H1 (cell line): ENCODE measurements around the gene PCED1B. TPM values are rescaled to one million over a fixed set of nuclear protein-coding genes. Genes with fewer than 3 reads are reported as not detected.

ENCODE experiments used
- CTCF ChIA-PET: fragments of 300-600 bp; sonication (Branson Sonifier 250); formaldehyde crosslinking; loops from one replicate; lab custom pipeline; 2021; ENCODE audit not compliant: partially characterized antibody; lab: Charles Lee
- POLR2A ChIA-PET: fragments of 300-600 bp; sonication (Branson Sonifier 250); formaldehyde crosslinking; loops from one replicate; lab custom pipeline; 2021; ENCODE audit warnings: inconsistent platforms; ENCODE audit not compliant: partially characterized antibody; lab: Charles Lee
- DNase-seq, 2 experiments: peaks; one replicate each; pipeline versions ENCODE4 v3.0.0 to v3.0.0-alpha.2; 2010 to 2022; ENCODE audit warnings: low spot score in 2 of 2, low read depth in 1 of 2, mixed read lengths in 1 of 2
- FAIRE-seq: peaks from 2 replicates; lab custom pipeline; 2011; peaks lifted over from hg19 to GRCh38; lab: Jason Lieb, UNC
- H2AFZ ChIP-seq: 2 replicates; pipeline ENCODE4 v1.8.1; 2012; ENCODE audit warnings: low read length, inconsistent platforms
- H2AK5ac ChIP-seq: 2 replicates; pipeline ENCODE4 v1.6.1; 2013; ENCODE audit warnings: low read depth, low read length
- H2BK120ac ChIP-seq: replicated peaks from 2 replicates; pipeline ENCODE3; 2013; ENCODE audit warnings: low read depth, low read length, inconsistent platforms
- H2BK12ac ChIP-seq: 2 replicates; pipeline ENCODE4 v1.6.1; 2013; ENCODE audit warnings: low read depth, low read length
- H2BK15ac ChIP-seq: 2 replicates; pipeline ENCODE4 v1.6.1; 2013; ENCODE audit warnings: low read length
- H2BK20ac ChIP-seq: 2 replicates; pipeline ENCODE4 v1.6.1; 2013; ENCODE audit warnings: low read length
- H2BK5ac ChIP-seq: 2 replicates; pipeline ENCODE4 v1.6.1; 2013; ENCODE audit warnings: low read depth, low read length
- H3K14ac ChIP-seq: 2 replicates; pipeline ENCODE4 v1.6.1; 2013; ENCODE audit warnings: inconsistent platforms; ENCODE audit not compliant: insufficient read length
- H3K18ac ChIP-seq: 2 replicates; pipeline ENCODE4 v1.6.1; 2013; ENCODE audit warnings: low read length; ENCODE audit errors: extremely low read depth
- H3K23ac ChIP-seq: 2 replicates; pipeline ENCODE4 v1.6.1; 2013; ENCODE audit warnings: inconsistent platforms; ENCODE audit not compliant: insufficient read length
- H3K23me2 ChIP-seq: 2 replicates; pipeline ENCODE4 v1.6.1; 2013; ENCODE audit warnings: low read depth, low read length
- H3K27ac ChIP-seq: 2 replicates; pipeline ENCODE4 v1.6.1; 2011; ENCODE audit warnings: low read depth, low read length, inconsistent platforms
- H3K27me3 ChIP-seq, 4 experiments: replicated peaks in 1 of 4; 1 replicate in 1 of 4; 2 replicates in 3 of 4; pipeline versions ENCODE4 v1.6.1 to v1.8.1; 2011 to 2013; ENCODE audit warnings: low read length in 3 of 4, mild to moderate bottlenecking in 3 of 4, inconsistent platforms in 2 of 4, mixed read lengths in 2 of 4, moderate library complexity in 1 of 4; ENCODE audit not compliant: control insufficient read depth in 3 of 4, insufficient read depth in 3 of 4; ENCODE audit errors: extremely low read depth in 1 of 4
- H3K36me3 ChIP-seq, 4 experiments: 2 replicates each; pipeline versions ENCODE4 v1.6.1 to v1.8.1; 2011 to 2013; ENCODE audit warnings: mild to moderate bottlenecking in 4 of 4, low read length in 3 of 4, moderate library complexity in 2 of 4, control low read depth in 1 of 4, inconsistent platforms in 1 of 4; ENCODE audit not compliant: insufficient read depth in 4 of 4, control insufficient read depth in 2 of 4
- H3K4ac ChIP-seq: replicated peaks from 2 replicates; pipeline ENCODE3; 2013; ENCODE audit warnings: low read length, low read depth, mixed read lengths, inconsistent platforms; ENCODE audit not compliant: insufficient read length
- H3K4me1 ChIP-seq, 4 experiments: replicated peaks in 1 of 4; 1 replicate in 1 of 4; 2 replicates in 3 of 4; pipeline versions ENCODE4 v1.6.1 to v1.8.1; 2011 to 2013; ENCODE audit warnings: low read length in 3 of 4, inconsistent platforms in 2 of 4, mixed read lengths in 1 of 4; ENCODE audit not compliant: insufficient read depth in 4 of 4, control insufficient read depth in 3 of 4
- H3K4me2 ChIP-seq, 2 experiments: 2 replicates each; pipeline versions ENCODE4 v1.6.1 to v1.8.1; 2011 to 2013; ENCODE audit warnings: low read depth in 2 of 2, low read length in 2 of 2, control low read depth in 1 of 2, inconsistent platforms in 1 of 2, mild to moderate bottlenecking in 1 of 2; ENCODE audit not compliant: insufficient read depth in 1 of 2
- H3K4me3 ChIP-seq, 4 experiments: fragments of 200-600, 300-600 bp in 1 of 4; sonication (generic), shearing (Covaris generic), sonication (Bioruptor Twin) in 1 of 4; 2 replicates each; pipeline versions ENCODE4 v1.5.1 to v1.8.1; 2011 to 2016; ENCODE audit warnings: low read length in 4 of 4, low read depth in 3 of 4, control low read depth in 2 of 4, inconsistent platforms in 2 of 4, mild to moderate bottlenecking in 2 of 4, mixed read lengths in 1 of 4, moderate library complexity in 1 of 4; ENCODE audit not compliant: insufficient read depth in 2 of 4; ENCODE audit errors: extremely low read depth in 1 of 4
- H3K56ac ChIP-seq: replicated peaks from 2 replicates; pipeline ENCODE3; 2013; ENCODE audit warnings: low read depth, mild to moderate bottlenecking, mixed read lengths, low read length, inconsistent platforms; ENCODE audit not compliant: insufficient read length
- H3K79me1 ChIP-seq: 2 replicates; pipeline ENCODE4 v1.6.1; 2013; ENCODE audit warnings: low read depth, low read length, control low read depth
- H3K79me2 ChIP-seq, 2 experiments: 2 replicates each; pipeline versions ENCODE4 v1.6.1 to v1.8.1; 2012 to 2013; ENCODE audit warnings: low read length in 2 of 2, mild to moderate bottlenecking in 2 of 2, inconsistent platforms in 1 of 2; ENCODE audit not compliant: insufficient read depth in 2 of 2, control insufficient read depth in 1 of 2
- H3K9ac ChIP-seq, 4 experiments: replicated peaks in 1 of 4; 1 replicate in 1 of 4; 2 replicates in 3 of 4; pipeline versions ENCODE4 v1.6.1 to v1.8.1; 2011 to 2013; ENCODE audit warnings: low read depth in 3 of 4, low read length in 3 of 4, control low read depth in 2 of 4, mild to moderate bottlenecking in 2 of 4, moderate library complexity in 2 of 4, inconsistent platforms in 1 of 4; ENCODE audit errors: extremely low read depth in 1 of 4
- H3K9me3 ChIP-seq, 2 experiments: 2 replicates each; pipeline versions ENCODE4 v1.6.1 to v1.8.1; 2012 to 2013; ENCODE audit warnings: mild to moderate bottlenecking in 2 of 2, moderate library complexity in 2 of 2, control low read depth in 1 of 2, inconsistent platforms in 1 of 2, low read depth in 1 of 2, low read length in 1 of 2, mixed read lengths in 1 of 2; ENCODE audit not compliant: insufficient read depth in 2 of 2
- H4K20me1 ChIP-seq, 2 experiments: replicated peaks in 1 of 2; 2 replicates each; pipeline versions ENCODE3 to v1.8.1; 2011 to 2013; ENCODE audit warnings: inconsistent platforms in 2 of 2, low read length in 2 of 2, mild to moderate bottlenecking in 1 of 2; ENCODE audit not compliant: insufficient read depth in 2 of 2, control insufficient read depth in 1 of 2
- H4K5ac ChIP-seq: 2 replicates; pipeline ENCODE4 v1.6.1; 2013; ENCODE audit warnings: low read length, low read depth, mixed read lengths, inconsistent platforms; ENCODE audit not compliant: insufficient read length
- H4K8ac ChIP-seq: 2 replicates; pipeline ENCODE4 v1.8.0; 2013; ENCODE audit warnings: mild to moderate bottlenecking, moderate library complexity, low read length, inconsistent platforms; ENCODE audit not compliant: insufficient read depth; ENCODE audit errors: extremely low read depth
- H4K91ac ChIP-seq: replicated peaks from 2 replicates; pipeline ENCODE3; 2013; ENCODE audit warnings: low read length, mixed read lengths, inconsistent platforms; ENCODE audit not compliant: insufficient read length
- CHD1 ChIP-seq: IDR thresholded peaks from 2 replicates; pipeline ENCODE4 v1.6.1; 2012; ENCODE audit warnings: low read depth, low read length, improper control_type of control experiment
- E2F6 ChIP-seq: IDR thresholded peaks from 2 replicates; pipeline ENCODE4 v1.6.1; 2012; ENCODE audit warnings: inconsistent platforms
- POLR2AphosphoS5 ChIP-seq: IDR thresholded peaks from 2 replicates; pipeline ENCODE4 v1.6.1; 2011; ENCODE audit warnings: low read depth, low read length
- SP4 ChIP-seq: IDR thresholded peaks from 2 replicates; pipeline ENCODE4 v1.6.1; 2012; ENCODE audit warnings: low read length, inconsistent platforms
- polyA plus RNA-seq, 7 experiments: library from polyadenylated mRNA; depleted of rRNA in 3 of 7; stranded (reverse) in 5 of 7; unstranded in 2 of 7; fragments of >200 nt in 5 of 7; fragments of 200-250 nt in 2 of 7; gene quantifications; 1 replicate in 5 of 7; 2 replicates in 1 of 7; 4 replicates in 1 of 7; pipeline versions ENCODE4 v1.2.1 to v1.2.3, GENCODE V29; 2011 to 2013; ENCODE audit warnings: missing spikeins in 2 of 7, mixed read lengths in 2 of 7
- total RNA-seq: library from RNA; stranded (reverse); fragmentation: NEBNext Ultra II Directional; extraction: Animal tissue kit (Norgen Biotek cat#: 25700); gene quantifications from 2 replicates; pipeline ENCODE4 v1.2.1, GENCODE V29; 2021

PCED1B gene
- total and polyA plus RNA-seq, 2 of the 8 experiments (the other 6 are each of a cell fraction or from before 2014, with no cell fraction given) = 4.7 to 5.4 TPM

- Histone ChIP-seq H3K4me3 (no peak overlapping the region), H3K18ac (no peak overlapping the region), H3K79me1 (no peaks in the 10 kb centered on the region), H3K4ac (no peak overlapping the region), H3K27ac (no peak overlapping the region), H3K14ac (no peak overlapping the region), H4K91ac (no peak overlapping the region), H3K36me3 (peaks cover 0 to 3% (median 0%) of the 10 kb centered on the region in 4 experiments; a peak in 1 of 8 replicates), H2BK20ac (no peak overlapping the region), H3K23me2 (no peaks in the 10 kb centered on the region), H4K20me1 (no peaks in the 10 kb centered on the region), H3K4me2 (no peak overlapping the region), H3K9ac (no peak overlapping the region), H2AFZ (no peak overlapping the region), H2BK12ac (no peak overlapping the region), H3K4me1 (no peaks in the 10 kb centered on the region; a peak in 2 of 7 replicates), H2AK5ac (no peak overlapping the region), H3K79me2 (no peaks in the 10 kb centered on the region), H3K56ac (no peak overlapping the region), H2BK5ac (no peak overlapping the region), H3K23ac (no peak overlapping the region), H4K8ac (no peak overlapping the region), H4K5ac (no peak overlapping the region), H3K27me3 (peaks cover 0 to 1% (median 0%) of the 10 kb centered on the region in 4 experiments; a peak in 1 of 7 replicates), H2BK120ac (no peak overlapping the region), H2BK15ac (no peak overlapping the region), H3K9me3 (no peaks in the 10 kb centered on the region; a peak in 1 of 4 replicates)
- FAIRE-seq (no peak), DNase-seq (no peak)
- ChIA-PET CTCF (no interaction called here), POLR2A (interaction anchor here (1.4 kb wide), 1 partner anchor 11 kb away, joined by 3 read pairs; no protein-coding TSS in a partner anchor)
- TF ChIP-seq POLR2AphosphoS5 (no peak), CHD1 (no peak), E2F6 (no peak), SP4 (no peak)
These were observed 159.3 kb downstream of the PCED1B start for GRCh38 chr12:47238669-47239114.
